T-helper 17 cell (primary cell): ENCODE results near the gene AK8. TPM values are rescaled to one million over a fixed set of nuclear protein-coding genes. Genes with fewer than 3 reads are reported as not detected.

Experiments
- ATAC-seq: fragments of 150-1000 bp; cut with Tn5 transposase; 2 replicates; pipeline ENCODE4 v1.10.0; 2021; ENCODE audit warnings: mild to moderate bottlenecking, moderate library complexity
- DNase-seq, 3 donors: peaks; one replicate each; pipeline versions ENCODE4 v3.0.0 to v3.0.0-alpha.2; 2020 to 2021
- H3K9me3 ChIP-seq: one replicate; pipeline ENCODE4 v1.7.0; 2013; ENCODE audit warnings: low read length, mild to moderate bottlenecking; ENCODE audit not compliant: control insufficient read depth, poor library complexity, severe bottlenecking
- H3K27ac Mint-ChIP-seq: one replicate; pipeline ENCODE4 v1.8.0; 2022; ENCODE audit warnings: mild to moderate bottlenecking, moderate library complexity, mixed read lengths
- H3K27me3 Mint-ChIP-seq: one replicate; pipeline ENCODE4 v1.8.0; 2022; ENCODE audit warnings: mixed read lengths
- H3K36me3 Mint-ChIP-seq: one replicate; pipeline ENCODE4 v1.8.0; 2022; ENCODE audit warnings: low read depth, mixed read lengths
- H3K4me1 Mint-ChIP-seq: one replicate; pipeline ENCODE4 v1.8.0; 2022; ENCODE audit warnings: mild to moderate bottlenecking, mixed read lengths
- H3K4me3 Mint-ChIP-seq: one replicate; pipeline ENCODE4 v1.8.0; 2022; ENCODE audit warnings: mild to moderate bottlenecking, moderate library complexity, mixed read lengths
- total RNA-seq, 4 donors: library from RNA in 2 of 4; stranded (reverse) in 2 of 4; gene quantifications; one replicate each; pipeline ENCODE4 v1.2.3 and lab custom pipeline; 2022 to 2026

The AK8 gene
- total RNA-seq, 2 donors from 2014 or later: 0.32 TPM; not detected in 1

- Mint-ChIP-seq H3K4me3 (no peak overlapping the region), H3K27me3 (peaks cover 72% of the 10 kb centered on the region), H3K27ac (no peak overlapping the region), H3K36me3 (no peaks in the 10 kb centered on the region), H3K4me1 (peaks cover 2% of the 10 kb centered on the region)
- no peaks in the 10 kb centered on the region for H3K9me3 ChIP-seq
- ATAC-seq: no peak
- no peak for DNase-seq
These were observed 54.5 kb downstream of the AK8 start for GRCh38 chr9:132823370-132824145.

- ATAC-seq: no peak
- H3K4me3 Mint-ChIP-seq: no peak overlapping the region
- no peak for DNase-seq
- no peaks in the 10 kb centered on the region for H3K36me3 Mint-ChIP-seq
- H3K27me3 Mint-ChIP-seq: peaks cover 73% of the 10 kb centered on the region
- H3K27ac Mint-ChIP-seq: no peak overlapping the region
- H3K4me1 Mint-ChIP-seq: no peaks in the 10 kb centered on the region
- no peaks in the 10 kb centered on the region for H3K9me3 ChIP-seq
These were observed 57.7 kb downstream of the AK8 start for GRCh38 chr9:132820169-132820944.

GRCh38 chr9:132818588-132818987 is 59.5 kb downstream of the AK8 start:
- ATAC-seq: no peak
- H3K9me3 ChIP-seq: no peaks in the 10 kb centered on the region

GRCh38 chr9:132814937-132815336 is 63.1 kb downstream of the AK8 start:
- Mint-ChIP-seq H3K4me1 (no peaks in the 10 kb centered on the region), H3K36me3 (peaks cover 2% of the 10 kb centered on the region), H3K4me3 (no peak overlapping the region), H3K27ac (no peak overlapping the region), H3K27me3 (peaks cover 67% of the 10 kb centered on the region)
- ATAC-seq (no peak), DNase-seq (no peak)
- H3K9me3 ChIP-seq: no peaks in the 10 kb centered on the region

More at GRCh38 chr9:132818588-132818987, 59.5 kb downstream of the AK8 start:
- no peak overlapping the region for H3K27ac Mint-ChIP-seq
- H3K27me3 Mint-ChIP-seq: peaks cover 72% of the 10 kb centered on the region
- H3K36me3 Mint-ChIP-seq: no peaks in the 10 kb centered on the region
- H3K4me3 Mint-ChIP-seq: no peak overlapping the region
- no peak for DNase-seq
- H3K4me1 Mint-ChIP-seq: no peaks in the 10 kb centered on the region

GRCh38 chr9:132813115-132813771 is 64.8 kb downstream of the AK8 start:
- Mint-ChIP-seq H3K27ac (no peak overlapping the region), H3K4me3 (no peak overlapping the region), H3K36me3 (peaks cover 2% of the 10 kb centered on the region), H3K27me3 (peaks cover 71% of the 10 kb centered on the region), H3K4me1 (no peaks in the 10 kb centered on the region)
- DNase-seq (no peak), ATAC-seq (no peak)
- H3K9me3 ChIP-seq: no peaks in the 10 kb centered on the region

GRCh38 chr9:132811985-132812384 is 66.1 kb downstream of the AK8 start:
- Mint-ChIP-seq H3K4me1 (no peaks in the 10 kb centered on the region), H3K27me3 (peaks cover 71% of the 10 kb centered on the region), H3K36me3 (peaks cover 2% of the 10 kb centered on the region), H3K27ac (no peak overlapping the region), H3K4me3 (no peak overlapping the region)
- ATAC-seq (no peak), DNase-seq (no peak)
- no peaks in the 10 kb centered on the region for H3K9me3 ChIP-seq

- no peak for DNase-seq
These were observed 67.8 kb downstream of the AK8 start for GRCh38 chr9:132810314-132810713.

GRCh38 chr9:132809677-132810271 is 68.3 kb downstream of the AK8 start:
- Mint-ChIP-seq H3K4me3 (no peak overlapping the region), H3K27me3 (peaks cover 78% of the 10 kb centered on the region), H3K27ac (no peak overlapping the region), H3K36me3 (peaks cover 2% of the 10 kb centered on the region), H3K4me1 (peaks cover under 1% of the 10 kb centered on the region)
- no peaks in the 10 kb centered on the region for H3K9me3 ChIP-seq
- no peak for ATAC-seq
- no peak for DNase-seq

More at GRCh38 chr9:132810314-132810713, 67.8 kb downstream of the AK8 start:
- H3K27ac Mint-ChIP-seq: no peak overlapping the region
- H3K4me1 Mint-ChIP-seq: no peaks in the 10 kb centered on the region
- H3K36me3 Mint-ChIP-seq: peaks cover 2% of the 10 kb centered on the region
- ATAC-seq: no peak
- H3K9me3 ChIP-seq: no peaks in the 10 kb centered on the region
- no peak overlapping the region for H3K4me3 Mint-ChIP-seq
- H3K27me3 Mint-ChIP-seq: peaks cover 78% of the 10 kb centered on the region

- no peak for DNase-seq
- Mint-ChIP-seq H3K27me3 (peaks cover 81% of the 10 kb centered on the region), H3K27ac (no peak overlapping the region), H3K36me3 (peaks cover 2% of the 10 kb centered on the region), H3K4me3 (no peak overlapping the region), H3K4me1 (peaks cover 3% of the 10 kb centered on the region)
- no peaks in the 10 kb centered on the region for H3K9me3 ChIP-seq
- no peak for ATAC-seq
These were observed 69.4 kb downstream of the AK8 start for GRCh38 chr9:132808645-132809044.

- no peak for ATAC-seq
- Mint-ChIP-seq H3K27ac (no peak overlapping the region), H3K36me3 (no peaks in the 10 kb centered on the region), H3K27me3 (peaks cover 87% of the 10 kb centered on the region), H3K4me1 (peaks cover 3% of the 10 kb centered on the region), H3K4me3 (no peak overlapping the region)
- H3K9me3 ChIP-seq: no peaks in the 10 kb centered on the region
- DNase-seq: no peak
These were observed 71.2 kb downstream of the AK8 start for GRCh38 chr9:132806723-132807421.

- no peak for ATAC-seq
- Mint-ChIP-seq H3K4me1 (peaks cover 3% of the 10 kb centered on the region), H3K4me3 (no peak overlapping the region), H3K36me3 (no peaks in the 10 kb centered on the region), H3K27ac (no peak overlapping the region), H3K27me3 (peaks cover 92% of the 10 kb centered on the region)
- H3K9me3 ChIP-seq: no peaks in the 10 kb centered on the region
- no peak for DNase-seq
These were observed 71.8 kb downstream of the AK8 start for GRCh38 chr9:132806306-132806705.

- peaks cover under 1% of the 10 kb centered on the region for H3K36me3 Mint-ChIP-seq
- DNase-seq (no peak), ATAC-seq (no peak)
- H3K9me3 ChIP-seq: no peaks in the 10 kb centered on the region
- no peak overlapping the region for H3K4me3 Mint-ChIP-seq
- peaks cover 86% of the 10 kb centered on the region for H3K27me3 Mint-ChIP-seq
- peaks cover 3% of the 10 kb centered on the region for H3K4me1 Mint-ChIP-seq
- H3K27ac Mint-ChIP-seq: no peak overlapping the region
These were observed 73.3 kb downstream of the AK8 start for GRCh38 chr9:132804576-132805295.
